Iris pigment epithelial cell (primary cell): ENCODE results near the gene AOAH.
A peak's percentile ranks its signal among the peaks of the same experiment; 100 is the strongest.
"Not testable (repeated sequence)": the region's sequence is repeated elsewhere in the genome, so short reads cannot be mapped to it uniquely, and the experiment has no call there.

Experiments used
- DNase-seq: peaks from one replicate; pipeline ENCODE4 v3.0.0-alpha.2; 2011; ENCODE audit warnings: low read depth

AOAH gene

GRCh38 chr7:36657036-36657660 is 67.1 kb downstream of the AOAH start:
- peak; percentile 64 for DNase-seq

- no peak for DNase-seq
These were observed 69.9 kb downstream of the AOAH start for GRCh38 chr7:36654436-36654835.

- peak; percentile 58 for DNase-seq
These were observed 70.5 kb downstream of the AOAH start for GRCh38 chr7:36653663-36654355.

DNA sequence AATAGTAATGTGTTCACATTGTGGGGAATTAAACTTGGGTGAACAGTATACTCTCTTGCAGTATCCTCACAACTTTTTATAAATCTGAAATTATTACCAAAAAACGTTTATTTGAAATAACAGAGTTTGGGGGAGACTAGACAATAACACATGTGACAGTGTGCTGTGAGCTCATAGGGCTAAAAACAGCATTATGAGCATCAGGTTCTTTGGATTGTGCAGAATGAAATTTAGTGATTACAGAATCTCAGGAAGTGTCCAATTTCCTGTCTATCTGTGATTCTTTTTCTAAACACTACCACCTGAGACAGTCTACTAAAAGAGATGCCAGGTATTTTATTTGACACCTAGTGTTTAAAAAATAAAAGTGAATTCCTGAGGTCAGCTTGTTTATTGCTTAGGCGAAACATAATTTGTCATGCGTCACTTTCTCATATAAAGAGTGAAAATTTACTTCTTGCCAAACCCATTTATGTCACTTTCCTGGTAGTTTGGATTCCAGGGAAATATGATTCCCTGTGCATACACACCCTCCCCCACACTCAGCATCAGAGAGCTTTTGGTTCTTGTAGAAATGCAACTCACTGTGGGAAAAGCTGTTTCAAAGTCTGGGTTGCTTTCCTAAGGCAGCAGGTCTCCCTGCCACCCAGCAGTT is 71.2 kb downstream of the AOAH start:
- DNase-seq, result peak; percentile 80

GRCh38 chr7:36652431-36652830 is 71.9 kb downstream of the AOAH start:
- no peak for DNase-seq

GRCh38 chr7:36651404-36651803 is 72.9 kb downstream of the AOAH start:
- DNase-seq, result peak; percentile 93

DNA sequence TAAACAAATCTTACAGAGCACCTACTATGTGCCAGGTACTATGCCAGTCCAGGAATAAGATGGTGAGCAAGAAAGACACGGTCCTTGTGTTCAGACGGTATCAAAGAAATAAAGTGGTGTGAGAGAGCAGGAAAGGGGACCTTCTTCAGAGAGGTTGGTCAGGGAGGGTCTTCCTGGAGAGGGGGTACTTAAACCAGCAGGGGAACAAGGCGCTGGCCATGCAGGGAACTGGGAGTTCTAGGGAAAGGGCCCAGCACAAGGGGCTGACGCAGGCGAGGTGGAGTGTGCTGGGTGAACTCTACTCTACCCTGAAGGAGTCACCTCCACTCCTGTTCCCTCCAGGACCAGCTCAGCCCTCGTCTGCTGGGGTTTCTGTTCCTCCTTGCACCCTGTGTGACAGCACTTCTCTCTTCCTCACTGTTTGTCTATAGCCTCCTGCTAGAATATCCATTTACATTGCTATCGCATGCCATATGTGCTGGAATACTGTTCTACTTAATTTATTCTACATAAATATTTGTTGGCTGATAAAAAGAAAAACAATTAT is 73.5 kb downstream of the AOAH start:
- no peak for DNase-seq

DNA sequence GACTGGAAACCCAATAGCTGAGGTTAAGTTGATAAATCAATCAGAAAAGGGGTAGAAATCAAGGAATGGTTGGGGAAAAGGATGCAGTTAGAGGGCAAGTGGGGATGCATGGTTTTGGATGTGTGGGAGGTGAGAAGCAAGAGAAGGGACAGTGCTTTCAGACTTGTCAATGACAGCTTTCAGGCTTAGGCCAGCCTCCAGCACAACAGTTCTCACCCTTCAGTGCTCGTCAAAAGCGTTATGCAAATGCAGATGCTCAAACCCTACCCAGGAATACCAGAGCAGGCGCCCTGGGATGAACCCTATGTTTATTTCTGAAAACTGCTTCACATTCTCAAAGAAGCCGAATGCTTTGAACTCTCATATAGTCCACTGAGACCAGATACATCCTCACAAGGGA is 74.0 kb downstream of the AOAH start:
- DNase-seq, result no peak

DNA sequence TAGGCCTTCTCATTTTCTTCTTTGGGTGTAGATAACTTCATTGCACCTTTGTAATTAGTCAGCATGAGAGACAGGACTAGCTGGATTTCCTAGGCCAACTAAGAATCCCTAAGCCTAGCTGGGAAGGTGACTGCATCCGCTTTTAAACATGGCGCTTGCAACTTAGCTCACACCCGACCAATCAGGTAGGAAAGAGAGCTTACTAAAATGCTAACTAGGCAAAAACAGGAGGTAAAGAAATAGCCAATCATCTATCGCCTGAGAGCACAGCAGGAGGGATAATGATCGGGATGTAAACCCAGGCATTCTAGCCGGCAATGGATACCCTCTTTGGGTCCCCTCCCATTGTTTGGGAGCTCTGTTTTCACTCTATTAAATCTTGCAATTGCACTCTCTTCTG is 75.0 kb downstream of the AOAH start:
- DNase-seq, result not testable (repeated sequence)

GRCh38 chr7:36648441-36648840 is 75.9 kb downstream of the AOAH start:
- DNase-seq, result no peak

DNA sequence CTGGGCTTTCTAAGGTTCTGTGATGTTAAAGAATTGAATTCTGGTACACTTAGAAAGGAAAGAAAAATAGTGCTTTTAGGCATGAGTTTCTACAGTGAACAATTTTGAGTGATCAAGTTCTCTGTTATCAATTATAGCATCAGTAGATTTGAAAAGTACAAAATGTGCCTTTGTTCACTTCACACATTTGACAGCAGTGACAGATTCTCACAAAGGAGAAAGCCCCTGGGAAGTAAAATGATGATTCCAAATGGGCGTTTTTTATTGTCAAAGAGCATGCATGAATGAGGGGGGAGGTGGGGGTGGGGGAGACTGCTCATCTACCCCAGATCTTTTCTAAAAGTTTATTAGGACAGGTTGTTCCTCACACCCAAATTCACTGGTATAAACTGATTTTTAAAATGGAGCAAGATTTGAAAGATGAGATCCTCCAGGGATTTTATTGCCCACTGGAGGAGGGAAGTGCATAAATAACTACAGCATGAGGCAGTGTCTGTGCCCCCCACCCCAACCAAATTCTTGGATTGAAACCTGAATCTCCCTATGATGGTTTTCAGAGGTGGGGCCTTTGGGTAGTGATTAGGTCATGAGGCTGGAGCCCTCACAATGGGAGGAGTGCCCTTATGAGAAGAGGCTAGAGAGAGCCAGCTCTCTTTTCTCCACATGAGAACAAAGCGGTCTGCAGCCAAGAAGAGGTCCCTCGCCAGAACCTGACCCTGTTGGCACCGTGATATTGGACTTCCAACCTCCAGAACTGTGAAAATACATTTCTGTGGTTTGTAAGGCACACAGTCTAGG is 79.5 kb downstream of the AOAH start:
- DNase-seq, result no peak

GRCh38 chr7:36642414-36642813 is 81.9 kb downstream of the AOAH start:
- no peak for DNase-seq

GRCh38 chr7:36642010-36642409 is 82.3 kb downstream of the AOAH start:
- DNase-seq, result no peak

- DNase-seq, result no peak
These were observed 83.6 kb downstream of the AOAH start for GRCh38 chr7:36640682-36641081.

DNA sequence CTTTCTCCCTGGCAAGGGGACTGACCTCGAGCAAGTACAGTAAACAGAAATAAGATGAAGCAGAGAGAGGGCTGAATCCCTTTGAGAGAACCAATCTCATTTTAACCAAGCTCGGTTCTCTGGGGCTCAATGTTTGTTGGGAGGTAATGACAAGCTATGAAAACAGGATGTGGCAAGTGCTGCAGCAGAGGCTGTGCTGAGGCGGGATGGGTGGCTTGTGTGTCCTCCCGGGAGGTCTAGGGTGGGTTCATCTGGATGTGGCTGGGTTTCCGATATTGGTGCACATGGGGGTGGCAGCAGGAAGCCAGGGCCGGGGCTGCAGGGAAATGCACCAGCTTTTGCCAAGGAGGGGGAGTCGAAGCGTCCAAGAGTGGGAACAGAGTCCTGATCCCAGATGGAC is 84.5 kb downstream of the AOAH start:
- no peak for DNase-seq

- no peak for DNase-seq
These were observed 85.6 kb downstream of the AOAH start for GRCh38 chr7:36638586-36639263.

DNA sequence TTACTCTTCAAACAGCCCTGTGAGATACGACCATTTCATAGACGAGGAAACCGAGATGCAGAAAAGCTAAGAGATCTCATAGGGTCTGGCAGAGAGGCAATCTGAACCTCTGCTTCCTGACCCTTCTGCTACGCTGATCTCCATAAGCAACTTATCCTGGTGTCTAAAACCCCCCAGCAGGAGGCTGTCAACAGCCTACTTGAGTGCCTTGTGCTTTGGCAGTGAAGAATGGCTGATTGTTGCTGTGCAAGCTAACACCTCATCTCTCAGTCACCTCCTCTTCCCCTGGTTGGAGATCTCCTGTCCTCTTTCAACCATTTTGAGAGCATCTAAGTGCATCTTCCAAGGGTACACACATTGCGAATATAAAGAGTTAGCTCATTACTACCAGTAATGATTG is 86.2 kb downstream of the AOAH start:
- DNase-seq, result no peak

GRCh38 chr7:36637417-36637816 is 86.9 kb downstream of the AOAH start:
- no peak for DNase-seq

GRCh38 chr7:36636126-36636525 is 88.2 kb downstream of the AOAH start:
- DNase-seq, result no peak

DNA sequence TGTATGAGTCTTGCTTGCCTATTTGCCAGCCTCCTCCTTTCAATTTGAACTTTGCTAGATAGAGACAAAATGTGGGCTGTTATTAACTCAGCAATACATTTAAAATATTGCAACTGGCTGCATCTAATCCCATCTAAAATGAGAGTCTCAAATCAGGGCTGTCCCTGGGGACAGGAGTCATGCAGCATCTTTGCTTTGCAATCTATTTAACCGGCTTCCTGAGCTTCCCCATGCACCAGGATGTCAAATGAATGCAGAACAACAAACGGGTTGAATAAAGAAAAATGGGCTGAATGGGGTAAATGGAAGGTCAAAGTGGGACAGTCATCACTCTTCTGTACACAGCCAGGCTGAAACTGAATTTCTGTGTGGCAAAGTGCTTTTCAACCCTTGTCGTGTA is 89.2 kb downstream of the AOAH start:
- DNase-seq, result no peak

DNA sequence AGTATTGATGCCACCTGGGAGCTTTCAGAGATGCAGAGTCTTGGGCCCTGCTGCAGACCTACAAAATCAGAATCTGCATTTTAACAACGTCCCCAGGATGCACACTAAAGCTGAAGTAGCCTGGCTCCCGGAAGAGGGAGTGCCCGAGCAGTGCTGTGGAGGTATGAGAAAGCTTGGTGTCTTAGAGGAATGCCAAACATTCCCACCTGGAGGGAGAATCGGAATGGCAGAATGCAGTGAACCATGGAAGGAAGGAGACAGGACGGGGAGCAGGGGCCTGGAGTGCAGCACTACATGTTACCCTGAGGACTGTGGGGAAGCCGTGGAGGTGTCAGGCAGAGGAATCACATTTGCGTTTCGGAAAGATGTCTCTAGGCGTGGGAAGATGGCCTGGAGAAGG is 90.9 kb downstream of the AOAH start:
- DNase-seq, result no peak

GRCh38 chr7:36630112-36630650 is 94.1 kb downstream of the AOAH start:
- DNase-seq, result no peak
